HEK293 (cell line): ENCODE measurements around the gene SENP5.

Experiments used
- BCL11A ChIP-seq: fragments of 450-650 bp; formaldehyde crosslinking; IDR thresholded peaks from 2 replicates; pipeline ENCODE4 v1.5.1; 2016; ENCODE audit warnings: low read depth, missing biosample characterization, missing genetic modification characterization
- FEZF1 ChIP-seq: fragments of 450-650 bp; formaldehyde crosslinking; IDR thresholded peaks from 2 replicates; pipeline ENCODE4 v1.5.1; 2016; ENCODE audit warnings: missing biosample characterization, missing genetic modification characterization
- KLF1 ChIP-seq: fragments of 450-650 bp; formaldehyde crosslinking; IDR thresholded peaks from 2 replicates; pipeline ENCODE4 v1.5.1; 2016; ENCODE audit warnings: missing biosample characterization, missing genetic modification characterization
- KLF8 ChIP-seq: fragments of 450-650 bp; formaldehyde crosslinking; IDR thresholded peaks from 2 replicates; pipeline ENCODE4 v1.5.1; 2016; ENCODE audit warnings: missing biosample characterization, missing genetic modification characterization
- OVOL3 ChIP-seq: fragments of 450-650 bp; formaldehyde crosslinking; IDR thresholded peaks from 2 replicates; pipeline ENCODE4 v1.5.1; 2016; ENCODE audit warnings: missing biosample characterization, missing genetic modification characterization
- SCRT2 ChIP-seq: fragments of 450-650 bp; formaldehyde crosslinking; IDR thresholded peaks from 2 replicates; pipeline ENCODE4 v1.5.1; 2016; ENCODE audit warnings: missing biosample characterization, missing genetic modification characterization
- SP3 ChIP-seq: fragments of 450-650 bp; formaldehyde crosslinking; IDR thresholded peaks from 2 replicates; pipeline ENCODE4 v1.5.1; 2016; ENCODE audit warnings: missing biosample characterization, missing genetic modification characterization
- ZBTB1 ChIP-seq: fragments of 450-650 bp; formaldehyde crosslinking; IDR thresholded peaks from 2 replicates; pipeline ENCODE4 v1.5.1; 2016; ENCODE audit warnings: missing biosample characterization, missing genetic modification characterization
- ZFP37 ChIP-seq: fragments of 450-650 bp; formaldehyde crosslinking; IDR thresholded peaks from 2 replicates; pipeline ENCODE4 v1.5.1; 2016; ENCODE audit warnings: missing biosample characterization, missing genetic modification characterization
- ZNF155 ChIP-seq: fragments of 450-650 bp; formaldehyde crosslinking; IDR thresholded peaks from 2 replicates; pipeline ENCODE4 v1.5.1; 2016; ENCODE audit warnings: missing biosample characterization, missing genetic modification characterization
- ZNF16 ChIP-seq: fragments of 450-650 bp; formaldehyde crosslinking; IDR thresholded peaks from 2 replicates; pipeline ENCODE4 v1.5.1; 2016; ENCODE audit warnings: low read depth, missing biosample characterization, missing genetic modification characterization
- ZNF23 ChIP-seq: fragments of 450-650 bp; formaldehyde crosslinking; IDR thresholded peaks from 2 replicates; pipeline ENCODE4 v1.5.1; 2016; ENCODE audit warnings: missing biosample characterization, missing genetic modification characterization, borderline replicate concordance
- ZNF266 ChIP-seq: fragments of 450-650 bp; formaldehyde crosslinking; IDR thresholded peaks from 2 replicates; pipeline ENCODE4 v1.5.1; 2016; ENCODE audit warnings: missing biosample characterization, missing genetic modification characterization, low read depth
- ZNF341 ChIP-seq: fragments of 450-650 bp; formaldehyde crosslinking; IDR thresholded peaks from 2 replicates; pipeline ENCODE4; 2016; ENCODE audit warnings: low read depth, missing biosample characterization, missing genetic modification characterization
- ZNF354C ChIP-seq: fragments of 450-650 bp; formaldehyde crosslinking; IDR thresholded peaks from 2 replicates; pipeline ENCODE4 v1.5.1; 2016; ENCODE audit warnings: missing biosample characterization, missing genetic modification characterization, low read depth, borderline replicate concordance
- ZNF391 ChIP-seq: fragments of 450-650 bp; formaldehyde crosslinking; IDR thresholded peaks from 2 replicates; pipeline ENCODE4 v1.5.1; 2016; ENCODE audit warnings: low read depth, missing biosample characterization, missing genetic modification characterization, borderline replicate concordance
- ZNF514 ChIP-seq: fragments of 450-650 bp; formaldehyde crosslinking; IDR thresholded peaks from 2 replicates; pipeline ENCODE4 v1.5.1; 2016; ENCODE audit warnings: missing biosample characterization, missing genetic modification characterization
- ZNF548 ChIP-seq: fragments of 450-650 bp; formaldehyde crosslinking; IDR thresholded peaks from 2 replicates; pipeline ENCODE4 v1.5.1; 2016; ENCODE audit warnings: missing biosample characterization, missing genetic modification characterization
- ZNF768 ChIP-seq: fragments of 450-650 bp; formaldehyde crosslinking; IDR thresholded peaks from 2 replicates; pipeline ENCODE4 v1.5.1; 2018; ENCODE audit warnings: missing biosample characterization, mild to moderate bottlenecking, missing genetic modification characterization
- ZNF776 ChIP-seq: fragments of 450-650 bp; formaldehyde crosslinking; IDR thresholded peaks from 2 replicates; pipeline ENCODE4 v1.5.0; 2017; ENCODE audit warnings: missing biosample characterization, missing genetic modification characterization, borderline replicate concordance
- ZNF777 ChIP-seq: fragments of 450-650 bp; formaldehyde crosslinking; IDR thresholded peaks from 2 replicates; pipeline ENCODE4 v1.5.1; 2017; ENCODE audit warnings: missing biosample characterization, missing genetic modification characterization, borderline replicate concordance
- TF ChIP-seq, protein P1 (sequence below): fragments of 450-650 bp; formaldehyde crosslinking; conservative IDR thresholded peaks from 2 replicates; pipeline ENCODE4 v1.5.1; 2016; ENCODE audit warnings: low read depth, missing biosample characterization, missing genetic modification characterization
- TF ChIP-seq, protein P2 (sequence below): fragments of 450-650 bp; formaldehyde crosslinking; IDR thresholded peaks from 2 replicates; pipeline ENCODE4 v1.5.1; 2016; ENCODE audit warnings: missing biosample characterization, missing genetic modification characterization
- TF ChIP-seq, protein P3 (sequence below): fragments of 450-650 bp; formaldehyde crosslinking; IDR thresholded peaks from 2 replicates; pipeline ENCODE4 v1.5.1; 2016; ENCODE audit warnings: missing biosample characterization, missing genetic modification characterization, low read depth
- TF ChIP-seq, protein P4 (sequence below): fragments of 450-650 bp; formaldehyde crosslinking; IDR thresholded peaks from 2 replicates; pipeline ENCODE4 v1.5.1; 2016; ENCODE audit warnings: missing biosample characterization, missing genetic modification characterization
- TF ChIP-seq, protein P5 (sequence below): fragments of 450-650 bp; formaldehyde crosslinking; IDR thresholded peaks from 2 replicates; pipeline ENCODE4 v1.5.1; 2017; ENCODE audit warnings: missing biosample characterization, missing genetic modification characterization
- TF ChIP-seq, protein P6 (sequence below): fragments of 450-650 bp; formaldehyde crosslinking; IDR thresholded peaks from 2 replicates; pipeline ENCODE4 v1.5.1; 2016; ENCODE audit warnings: missing biosample characterization, missing genetic modification characterization

SENP5 gene

DNA sequence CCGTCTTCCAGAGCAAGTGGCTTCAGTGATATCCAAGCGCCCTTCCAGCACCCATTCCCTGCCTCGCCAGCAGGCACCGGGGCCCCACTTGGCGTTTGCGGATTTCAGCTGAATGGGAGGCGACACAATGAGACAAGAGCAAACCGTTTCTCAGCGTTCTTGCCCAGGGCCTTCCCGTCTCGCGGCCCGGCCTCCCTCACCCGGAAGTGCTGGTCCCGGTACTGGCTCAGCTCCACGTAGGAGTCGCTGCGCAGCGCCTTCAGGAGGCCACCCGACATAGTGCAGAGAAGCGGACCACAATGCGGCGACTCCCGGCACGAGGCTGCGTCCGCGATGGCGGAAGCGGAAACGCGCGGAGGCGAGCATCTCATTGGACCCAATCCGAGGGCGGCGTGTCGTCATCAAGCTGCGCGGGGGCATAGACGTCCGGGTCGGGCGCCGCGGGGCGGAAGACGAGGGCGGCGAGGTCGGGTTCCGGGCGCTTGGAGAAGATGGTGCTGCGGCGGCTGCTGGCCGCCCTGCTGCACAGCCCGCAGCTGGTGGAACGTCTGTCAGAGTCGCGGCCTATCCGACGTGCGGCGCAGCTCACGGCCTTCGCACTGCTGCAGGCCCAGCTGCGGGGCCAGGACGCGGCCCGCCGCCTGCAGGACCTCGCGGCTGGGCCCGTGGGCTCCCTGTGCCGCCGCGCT is 74.7 kb downstream of the SENP5 start, which contains the start of gene NCBP2 (continued):
- TF ChIP-seq ZNF548 (tag by site-specific recombination), result no peak
- TF ChIP-seq, protein P1, sequence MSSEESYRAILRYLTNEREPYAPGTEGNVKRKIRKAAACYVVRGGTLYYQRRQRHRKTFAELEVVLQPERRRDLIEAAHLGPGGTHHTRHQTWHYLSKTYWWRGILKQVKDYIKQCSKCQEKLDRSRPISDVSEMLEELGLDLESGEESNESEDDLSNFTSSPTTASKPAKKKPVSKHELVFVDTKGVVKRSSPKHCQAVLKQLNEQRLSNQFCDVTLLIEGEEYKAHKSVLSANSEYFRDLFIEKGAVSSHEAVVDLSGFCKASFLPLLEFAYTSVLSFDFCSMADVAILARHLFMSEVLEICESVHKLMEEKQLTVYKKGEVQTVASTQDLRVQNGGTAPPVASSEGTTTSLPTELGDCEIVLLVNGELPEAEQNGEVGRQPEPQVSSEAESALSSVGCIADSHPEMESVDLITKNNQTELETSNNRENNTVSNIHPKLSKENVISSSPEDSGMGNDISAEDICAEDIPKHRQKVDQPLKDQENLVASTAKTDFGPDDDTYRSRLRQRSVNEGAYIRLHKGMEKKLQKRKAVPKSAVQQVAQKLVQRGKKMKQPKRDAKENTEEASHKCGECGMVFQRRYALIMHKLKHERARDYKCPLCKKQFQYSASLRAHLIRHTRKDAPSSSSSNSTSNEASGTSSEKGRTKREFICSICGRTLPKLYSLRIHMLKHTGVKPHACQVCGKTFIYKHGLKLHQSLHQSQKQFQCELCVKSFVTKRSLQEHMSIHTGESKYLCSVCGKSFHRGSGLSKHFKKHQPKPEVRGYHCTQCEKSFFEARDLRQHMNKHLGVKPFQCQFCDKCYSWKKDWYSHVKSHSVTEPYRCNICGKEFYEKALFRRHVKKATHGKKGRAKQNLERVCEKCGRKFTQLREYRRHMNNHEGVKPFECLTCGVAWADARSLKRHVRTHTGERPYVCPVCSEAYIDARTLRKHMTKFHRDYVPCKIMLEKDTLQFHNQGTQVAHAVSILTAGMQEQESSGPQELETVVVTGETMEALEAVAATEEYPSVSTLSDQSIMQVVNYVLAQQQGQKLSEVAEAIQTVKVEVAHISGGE (tag by site-specific recombination), result peak; percentile 98
- TF ChIP-seq ZNF391 (tag by site-specific recombination), result no peak; the same call in 1 of the 2 replicates
- peak; percentile 68 for TF ChIP-seq ZNF341 (tag by site-specific recombination)
- TF ChIP-seq KLF1 (tag by site-specific recombination), result no peak
- no peak for TF ChIP-seq ZNF776
- no peak for TF ChIP-seq ZNF266
- TF ChIP-seq SP3 (tag by site-specific recombination), result peak; percentile 65
- no peak; the same call in 1 of the 2 replicates for TF ChIP-seq ZBTB1 (tag by site-specific recombination)
- TF ChIP-seq ZNF514 (tag by site-specific recombination), result no peak
- TF ChIP-seq, protein P2, sequence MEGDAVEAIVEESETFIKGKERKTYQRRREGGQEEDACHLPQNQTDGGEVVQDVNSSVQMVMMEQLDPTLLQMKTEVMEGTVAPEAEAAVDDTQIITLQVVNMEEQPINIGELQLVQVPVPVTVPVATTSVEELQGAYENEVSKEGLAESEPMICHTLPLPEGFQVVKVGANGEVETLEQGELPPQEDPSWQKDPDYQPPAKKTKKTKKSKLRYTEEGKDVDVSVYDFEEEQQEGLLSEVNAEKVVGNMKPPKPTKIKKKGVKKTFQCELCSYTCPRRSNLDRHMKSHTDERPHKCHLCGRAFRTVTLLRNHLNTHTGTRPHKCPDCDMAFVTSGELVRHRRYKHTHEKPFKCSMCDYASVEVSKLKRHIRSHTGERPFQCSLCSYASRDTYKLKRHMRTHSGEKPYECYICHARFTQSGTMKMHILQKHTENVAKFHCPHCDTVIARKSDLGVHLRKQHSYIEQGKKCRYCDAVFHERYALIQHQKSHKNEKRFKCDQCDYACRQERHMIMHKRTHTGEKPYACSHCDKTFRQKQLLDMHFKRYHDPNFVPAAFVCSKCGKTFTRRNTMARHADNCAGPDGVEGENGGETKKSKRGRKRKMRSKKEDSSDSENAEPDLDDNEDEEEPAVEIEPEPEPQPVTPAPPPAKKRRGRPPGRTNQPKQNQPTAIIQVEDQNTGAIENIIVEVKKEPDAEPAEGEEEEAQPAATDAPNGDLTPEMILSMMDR (tag by site-specific recombination), result peak; percentile 95
- TF ChIP-seq, protein P3, sequence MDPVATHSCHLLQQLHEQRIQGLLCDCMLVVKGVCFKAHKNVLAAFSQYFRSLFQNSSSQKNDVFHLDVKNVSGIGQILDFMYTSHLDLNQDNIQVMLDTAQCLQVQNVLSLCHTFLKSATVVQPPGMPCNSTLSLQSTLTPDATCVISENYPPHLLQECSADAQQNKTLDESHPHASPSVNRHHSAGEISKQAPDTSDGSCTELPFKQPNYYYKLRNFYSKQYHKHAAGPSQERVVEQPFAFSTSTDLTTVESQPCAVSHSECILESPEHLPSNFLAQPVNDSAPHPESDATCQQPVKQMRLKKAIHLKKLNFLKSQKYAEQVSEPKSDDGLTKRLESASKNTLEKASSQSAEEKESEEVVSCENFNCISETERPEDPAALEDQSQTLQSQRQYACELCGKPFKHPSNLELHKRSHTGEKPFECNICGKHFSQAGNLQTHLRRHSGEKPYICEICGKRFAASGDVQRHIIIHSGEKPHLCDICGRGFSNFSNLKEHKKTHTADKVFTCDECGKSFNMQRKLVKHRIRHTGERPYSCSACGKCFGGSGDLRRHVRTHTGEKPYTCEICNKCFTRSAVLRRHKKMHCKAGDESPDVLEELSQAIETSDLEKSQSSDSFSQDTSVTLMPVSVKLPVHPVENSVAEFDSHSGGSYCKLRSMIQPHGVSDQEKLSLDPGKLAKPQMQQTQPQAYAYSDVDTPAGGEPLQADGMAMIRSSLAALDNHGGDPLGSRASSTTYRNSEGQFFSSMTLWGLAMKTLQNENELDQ, result no peak
- TF ChIP-seq ZFP37 (tag by site-specific recombination), result peak; percentile 93
- TF ChIP-seq BCL11A, result no peak
- TF ChIP-seq OVOL3 (tag by site-specific recombination), result no peak
- no peak for TF ChIP-seq ZNF16 (tag by site-specific recombination)
- TF ChIP-seq SCRT2 (tag by site-specific recombination), result no peak
- TF ChIP-seq, protein P4, sequence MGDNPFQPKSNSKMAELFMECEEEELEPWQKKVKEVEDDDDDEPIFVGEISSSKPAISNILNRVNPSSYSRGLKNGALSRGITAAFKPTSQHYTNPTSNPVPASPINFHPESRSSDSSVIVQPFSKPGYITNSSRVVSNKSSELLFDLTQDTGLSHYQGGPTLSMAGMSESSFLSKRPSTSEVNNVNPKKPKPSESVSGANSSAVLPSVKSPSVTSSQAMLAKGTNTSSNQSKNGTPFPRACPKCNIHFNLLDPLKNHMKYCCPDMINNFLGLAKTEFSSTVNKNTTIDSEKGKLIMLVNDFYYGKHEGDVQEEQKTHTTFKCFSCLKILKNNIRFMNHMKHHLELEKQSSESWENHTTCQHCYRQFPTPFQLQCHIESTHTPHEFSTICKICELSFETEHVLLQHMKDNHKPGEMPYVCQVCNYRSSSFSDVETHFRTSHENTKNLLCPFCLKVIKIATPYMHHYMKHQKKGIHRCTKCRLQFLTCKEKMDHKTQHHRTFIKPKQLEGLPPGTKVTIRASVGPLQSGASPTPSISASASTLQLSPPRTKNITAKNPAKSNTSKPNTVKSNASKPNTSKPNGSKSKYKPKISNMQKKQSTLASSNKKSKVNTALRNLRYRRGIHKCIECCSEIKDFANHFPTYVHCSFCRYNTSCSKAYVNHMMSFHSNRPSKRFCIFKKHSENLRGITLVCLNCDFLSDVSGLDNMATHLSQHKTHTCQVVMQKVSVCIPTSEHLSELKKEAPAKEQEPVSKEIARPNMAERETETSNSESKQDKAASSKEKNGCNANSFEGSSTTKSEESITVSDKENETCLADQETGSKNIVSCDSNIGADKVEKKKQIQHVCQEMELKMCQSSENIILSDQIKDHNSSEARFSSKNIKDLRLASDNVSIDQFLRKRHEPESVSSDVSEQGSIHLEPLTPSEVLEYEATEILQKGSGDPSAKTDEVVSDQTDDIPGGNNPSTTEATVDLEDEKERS, result no peak
- TF ChIP-seq FEZF1, result no peak
- TF ChIP-seq ZNF155 (tag by site-specific recombination), result no peak
- TF ChIP-seq ZNF23 (tag by site-specific recombination), result no peak
- TF ChIP-seq ZNF354C (tag by site-specific recombination), result no peak
- TF ChIP-seq, protein P5, sequence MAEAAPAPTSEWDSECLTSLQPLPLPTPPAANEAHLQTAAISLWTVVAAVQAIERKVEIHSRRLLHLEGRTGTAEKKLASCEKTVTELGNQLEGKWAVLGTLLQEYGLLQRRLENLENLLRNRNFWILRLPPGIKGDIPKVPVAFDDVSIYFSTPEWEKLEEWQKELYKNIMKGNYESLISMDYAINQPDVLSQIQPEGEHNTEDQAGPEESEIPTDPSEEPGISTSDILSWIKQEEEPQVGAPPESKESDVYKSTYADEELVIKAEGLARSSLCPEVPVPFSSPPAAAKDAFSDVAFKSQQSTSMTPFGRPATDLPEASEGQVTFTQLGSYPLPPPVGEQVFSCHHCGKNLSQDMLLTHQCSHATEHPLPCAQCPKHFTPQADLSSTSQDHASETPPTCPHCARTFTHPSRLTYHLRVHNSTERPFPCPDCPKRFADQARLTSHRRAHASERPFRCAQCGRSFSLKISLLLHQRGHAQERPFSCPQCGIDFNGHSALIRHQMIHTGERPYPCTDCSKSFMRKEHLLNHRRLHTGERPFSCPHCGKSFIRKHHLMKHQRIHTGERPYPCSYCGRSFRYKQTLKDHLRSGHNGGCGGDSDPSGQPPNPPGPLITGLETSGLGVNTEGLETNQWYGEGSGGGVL (tag by site-specific recombination), result no peak
- TF ChIP-seq, protein P6, sequence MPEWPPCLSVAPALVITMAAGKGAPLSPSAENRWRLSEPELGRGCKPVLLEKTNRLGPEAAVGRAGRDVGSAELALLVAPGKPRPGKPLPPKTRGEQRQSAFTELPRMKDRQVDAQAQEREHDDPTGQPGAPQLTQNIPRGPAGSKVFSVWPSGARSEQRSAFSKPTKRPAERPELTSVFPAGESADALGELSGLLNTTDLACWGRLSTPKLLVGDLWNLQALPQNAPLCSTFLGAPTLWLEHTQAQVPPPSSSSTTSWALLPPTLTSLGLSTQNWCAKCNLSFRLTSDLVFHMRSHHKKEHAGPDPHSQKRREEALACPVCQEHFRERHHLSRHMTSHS, result no peak
- no peak for TF ChIP-seq ZNF777 (tag by site-specific recombination)
- TF ChIP-seq ZNF768 (tag by site-specific recombination), result no peak
- peak; percentile 56 for TF ChIP-seq KLF8
